ENCODE data around the gene EPHA6. TPM values are rescaled to one million over a fixed set of nuclear protein-coding genes. Genes with fewer than 3 reads are reported as not detected.
"Not testable (repeated sequence)": the region's sequence is repeated elsewhere in the genome, so short reads cannot be mapped to it uniquely, and the experiment has no call there.

EPHA6 gene
- total RNA-seq, 1 donor from 2014 or later, result 13.2 TPM

GRCh38 chr3:97620514-97620913 lies 806.1 kb downstream of the EPHA6 start:
- DNase-seq (ENCODE audit: low spot score), result not testable (repeated sequence)

- no peak for DNase-seq (ENCODE audit: low spot score)
Measured at GRCh38 chr3:97636465-97636864, 822.1 kb downstream of the EPHA6 start.

- no peak for DNase-seq (ENCODE audit: low spot score)
Measured at GRCh38 chr3:97646932-97647331, 832.5 kb downstream of the EPHA6 start.

- DNase-seq (ENCODE audit: low spot score), result no peak
Measured at GRCh38 chr3:97647441-97647982, 833.1 kb downstream of the EPHA6 start.

- DNase-seq (ENCODE audit: low spot score), result no peak
Measured at GRCh38 chr3:97655971-97656370, 841.6 kb downstream of the EPHA6 start.

- no peak for DNase-seq (ENCODE audit: low spot score)
Measured at GRCh38 chr3:97656638-97657037, 842.2 kb downstream of the EPHA6 start.

GRCh38 chr3:97658668-97659285 lies 844.4 kb downstream of the EPHA6 start:
- no peak for DNase-seq (ENCODE audit: low spot score)

GRCh38 chr3:97662264-97662663 lies 847.9 kb downstream of the EPHA6 start:
- DNase-seq (ENCODE audit: low spot score), result no peak

- no peak for DNase-seq (ENCODE audit: low spot score)
Measured at GRCh38 chr3:97662762-97663161, 848.4 kb downstream of the EPHA6 start.

GRCh38 chr3:97665896-97666295 lies 851.5 kb downstream of the EPHA6 start:
- no peak for DNase-seq (ENCODE audit: low spot score)

- DNase-seq (ENCODE audit: low spot score), result no peak
Measured at GRCh38 chr3:97670952-97671351, 856.6 kb downstream of the EPHA6 start.

- no peak for DNase-seq (ENCODE audit: low spot score)
Measured at GRCh38 chr3:97673357-97673997, 859.1 kb downstream of the EPHA6 start.

GRCh38 chr3:97674461-97674860 lies 860.1 kb downstream of the EPHA6 start:
- no peak for DNase-seq (ENCODE audit: low spot score)

- DNase-seq (ENCODE audit: low spot score), result no peak
Measured at GRCh38 chr3:97680210-97680609, 865.8 kb downstream of the EPHA6 start.

- no peak for DNase-seq (ENCODE audit: low spot score)
Measured at GRCh38 chr3:97680696-97681095, 866.3 kb downstream of the EPHA6 start.

GRCh38 chr3:97684490-97684889 lies 870.1 kb downstream of the EPHA6 start:
- no peak for DNase-seq (ENCODE audit: low spot score)

- no peak for DNase-seq (ENCODE audit: low spot score)
Measured at GRCh38 chr3:97686258-97686657, 871.9 kb downstream of the EPHA6 start.

GRCh38 chr3:97687734-97688133 lies 873.3 kb downstream of the EPHA6 start:
- DNase-seq (ENCODE audit: low spot score), result no peak

- DNase-seq (ENCODE audit: low spot score), result no peak
Measured at GRCh38 chr3:97689111-97689510, 874.7 kb downstream of the EPHA6 start.

GRCh38 chr3:97689962-97690361 lies 875.6 kb downstream of the EPHA6 start:
- no peak for DNase-seq (ENCODE audit: low spot score)

- DNase-seq (ENCODE audit: low spot score), result no peak
Measured at GRCh38 chr3:97691354-97691753, 877.0 kb downstream of the EPHA6 start.

- no peak for DNase-seq (ENCODE audit: low spot score)
Measured at GRCh38 chr3:97692389-97692788, 878.0 kb downstream of the EPHA6 start.

GRCh38 chr3:97692831-97693230 lies 878.4 kb downstream of the EPHA6 start:
- no peak for DNase-seq (ENCODE audit: low spot score)

GRCh38 chr3:97694876-97695275 lies 880.5 kb downstream of the EPHA6 start:
- no peak for DNase-seq (ENCODE audit: low spot score)
